HEK293T (cell line): ENCODE measurements around the gene SH3RF3.

ENCODE experiments used
- ARNT ChIP-seq: fragments of 450-650 bp; IDR thresholded peaks from 2 replicates; pipeline ENCODE4 v1.6.1; 2017; ENCODE audit warnings: mild to moderate bottlenecking
- FOXA1 ChIP-seq: fragments of 450-650 bp; IDR thresholded peaks from 2 replicates; pipeline ENCODE4 v1.6.1; 2016; ENCODE audit warnings: mild to moderate bottlenecking
- ZNF384 ChIP-seq: fragments of 450-650 bp; IDR thresholded peaks from 2 replicates; pipeline ENCODE4 v1.6.1; 2016

- TF ChIP-seq FOXA1: no peak
- no peak for TF ChIP-seq ARNT
- TF ChIP-seq ZNF384: no peak
Observed at GRCh38 chr2:109387778-109388469, 258.9 kb downstream of the SH3RF3 start.
